Measurements from ENCODE around the gene PANK1. TPM values are rescaled to one million over a fixed set of nuclear protein-coding genes. Genes with fewer than 3 reads are reported as not detected.

PANK1 gene
- total and polyA plus RNA-seq, 2 of the 4 experiments (the other 2 are of a cell fraction), result 3.0 to 8.8 TPM

GRCh38 chr10:89670926-89671325 is 25.9 kb upstream of the PANK1 start:
- no peak overlapping the region for H2AK9ac ChIP-seq (replicated peaks; ENCODE audit: low read depth, low read length, poor library complexity)
- no peak overlapping the region for H2BK15ac ChIP-seq (ENCODE audit: low read depth, low read length)
- H3K56ac ChIP-seq (ENCODE audit: extremely low read depth, insufficient read depth, low read length), result no peak overlapping the region
- WGBS, 2 experiments (ENCODE audit: extremely low coverage in 2 of 2, insufficient read length in 1 of 2), result no CpG with 5 or more reads among the region's 1 CpG
- no peak overlapping the region for H3K23ac ChIP-seq (ENCODE audit: low read depth, low read length)
- no peaks in the 10 kb centered on the region for H3K79me1 ChIP-seq (ENCODE audit: low read depth in 1 of 2, low read length in 2 of 2)
- no peak overlapping the region for H2BK20ac ChIP-seq (ENCODE audit: low read depth, low read length)
- DNase-seq (peak; percentile 4), ATAC-seq (ENCODE audit: low read depth) (peak; percentile 48)
- no peak overlapping the region for H2AFZ ChIP-seq (replicated peaks; ENCODE audit: low read length, poor library complexity)
- intact Hi-C loops (cut with micrococcal nuclease) (no loop called here), dilution Hi-C loops (cut with HindIII; ENCODE audit: low sequenced_read_pairs, unreplicated experiment) (no loop called here), in situ Hi-C loops (cut with MboI; ENCODE audit: low sequenced_read_pairs) (no loop called here)
- TF ChIP-seq NFE2L2 (IDR thresholded peaks at IDR 0.05; ENCODE audit: low read depth, low read length) (no peak), RFX5 (IDR thresholded peaks at IDR 0.05; ENCODE audit: low read depth, low read length) (no peak), ELK1 (IDR thresholded peaks at IDR 0.05; ENCODE audit: borderline replicate concordance, low read depth, low read length) (no peak), MXI1 (IDR thresholded peaks at IDR 0.05; ENCODE audit: borderline replicate concordance, low read depth, low read length) (no peak), MAFK (IDR thresholded peaks at IDR 0.05; ENCODE audit: low read depth, low read length) (no peak), RAD21 (IDR thresholded peaks at IDR 0.05; ENCODE audit: low read length) (no peak), FOS (IDR thresholded peaks at IDR 0.05; ENCODE audit: low read depth, low read length) (no peak), MAZ (IDR thresholded peaks at IDR 0.05; ENCODE audit: borderline replicate concordance, low read depth, low read length) (no peak)
- no peak overlapping the region for H3K27ac ChIP-seq (ENCODE audit: insufficient read depth, low read length)
- no peaks in the 10 kb centered on the region for H4K20me1 ChIP-seq (ENCODE audit: insufficient read depth, low read length)
- H3K4me1 ChIP-seq (ENCODE audit: control insufficient read depth, insufficient read depth, low read length), result peaks cover 2% of the 10 kb centered on the region; the same call in 1 of the 2 replicates
- H4K91ac ChIP-seq (ENCODE audit: insufficient read depth, low read depth, low read length), result no peak overlapping the region
- H3K14ac ChIP-seq (replicated peaks; ENCODE audit: low read depth, low read length), result no peak overlapping the region
- POLR2A ChIA-PET (ENCODE audit: unreplicated experiment), result no interaction called here
- no peaks in the 10 kb centered on the region for H3K36me3 ChIP-seq (ENCODE audit: control insufficient read depth, insufficient read depth, low read length)
- no peak overlapping the region for H3K4me3 ChIP-seq (ENCODE audit: insufficient read depth, low read depth, low read length)
- no peak overlapping the region for H2AK5ac ChIP-seq (ENCODE audit: low read depth, low read length)
- H2BK5ac ChIP-seq (ENCODE audit: low read depth, low read length, poor library complexity, severe bottlenecking), result no peak overlapping the region
- no peak overlapping the region for H3K4me2 ChIP-seq (ENCODE audit: low read depth, low read length)
- H3K9me3 ChIP-seq (ENCODE audit: control insufficient read depth, insufficient read depth, low read length), result no peaks in the 10 kb centered on the region
- H2BK120ac ChIP-seq (ENCODE audit: low read depth, low read length), result no peak overlapping the region
- CTCF ChIA-PET, result no interaction called here
- H4K8ac ChIP-seq (ENCODE audit: low read depth in 2 of 2, low read length in 2 of 2), result no peak overlapping the region
- H3K4ac ChIP-seq (ENCODE audit: low read depth, low read length), result no peak overlapping the region
- no peak overlapping the region for H4K5ac ChIP-seq (ENCODE audit: low read depth, low read length)
- no peaks in the 10 kb centered on the region; the same call in 1 of the 2 replicates for H3K27me3 ChIP-seq (ENCODE audit: control insufficient read depth, insufficient read depth, low read length)
- H3K9me1 ChIP-seq (ENCODE audit: insufficient read depth, low read length), result no peaks in the 10 kb centered on the region
- no TSS peak for BruUV-seq (replicated peaks)
- no peak overlapping the region for H3K9ac ChIP-seq (ENCODE audit: low read depth, low read length)
- H3K18ac ChIP-seq (ENCODE audit: low read depth, low read length), result no peak overlapping the region

Measured in IMR-90 (cell line).